Measurements from ENCODE around the gene MYMX.
"Not testable (repeated sequence)": the region's sequence is repeated elsewhere in the genome, so short reads cannot be mapped to it uniquely, and the experiment has no call there.

MYMX gene

GRCh38 chr6:44216677-44217331 is at the start of gene MYMX:
MYMX (plus strand) TSS chr6:44216926; CDS start chr6:44217472, 546 bp downstream.
- no peak for DNase-seq

GRCh38 chr6:44167567-44167966 is 49.2 kb upstream of the MYMX start:
- no peak for DNase-seq

- DNase-seq = no peak
Measured at GRCh38 chr6:44169154-44169553, 47.6 kb upstream of the MYMX start.

- no peak for DNase-seq
Measured at GRCh38 chr6:44169886-44170570, 46.7 kb upstream of the MYMX start.

- DNase-seq = peak; percentile 46
Measured at GRCh38 chr6:44171899-44172546, 44.7 kb upstream of the MYMX start.

GRCh38 chr6:44172731-44173500 is 43.8 kb upstream of the MYMX start:
- peak; percentile 78 for DNase-seq

- no peak for DNase-seq
Measured at GRCh38 chr6:44176130-44176761, 40.5 kb upstream of the MYMX start.

GRCh38 chr6:44176762-44177509 is 39.8 kb upstream of the MYMX start:
- DNase-seq = no peak

GRCh38 chr6:44177691-44178423 is 38.9 kb upstream of the MYMX start:
- DNase-seq = no peak

- no peak for DNase-seq
Measured at GRCh38 chr6:44178424-44179071, 38.2 kb upstream of the MYMX start.

- DNase-seq = no peak
Measured at GRCh38 chr6:44179072-44179536, 37.6 kb upstream of the MYMX start.

- DNase-seq = no peak
Measured at GRCh38 chr6:44179648-44180047, 37.1 kb upstream of the MYMX start.

- DNase-seq = no peak
Measured at GRCh38 chr6:44180406-44180805, 36.3 kb upstream of the MYMX start.

- no peak for DNase-seq
Measured at GRCh38 chr6:44180886-44181285, 35.8 kb upstream of the MYMX start.

- not testable (repeated sequence) for DNase-seq
Measured at GRCh38 chr6:44181784-44182183, 34.9 kb upstream of the MYMX start.

GRCh38 chr6:44182911-44183390 is 33.8 kb upstream of the MYMX start:
- DNase-seq = no peak

GRCh38 chr6:44183783-44184182 is 32.9 kb upstream of the MYMX start:
- DNase-seq = no peak

GRCh38 chr6:44185356-44185755 is 31.4 kb upstream of the MYMX start:
- not testable (repeated sequence) for DNase-seq

- no peak for DNase-seq
Measured at GRCh38 chr6:44185953-44186634, 30.6 kb upstream of the MYMX start.

GRCh38 chr6:44186635-44187025 is 30.1 kb upstream of the MYMX start:
- no peak for DNase-seq

All from activated naive CD4-positive, alpha-beta T cell treated with anti-CD3 and anti-CD28 coated beads, Interleukin-2, amount 50 U/mL, for 16 hours (primary cell).